ENCODE results near the gene NHLH2.

GRCh38 chr1:115842948-115843347, 2.0 kb upstream of the NHLH2 start:
- no peak for TF ChIP-seq EZH2 (IDR thresholded peaks at IDR 0.05)
- no peak for TF ChIP-seq SIN3A (IDR thresholded peaks at IDR 0.05; ENCODE audit: low read depth)
- no peak for TF ChIP-seq CTCF (IDR thresholded peaks at IDR 0.05 in 2 of 3, conservative IDR thresholded peaks at IDR 0.05 in 1 of 3; ENCODE audit: borderline replicate concordance in 1 of 3, insufficient read depth in 1 of 3, low read depth in 2 of 3, low read length in 2 of 3)
- TF ChIP-seq POLR2A (IDR thresholded peaks at IDR 0.05; ENCODE audit: borderline replicate concordance, extremely low read depth, insufficient read depth, insufficient read length), result no peak
- TF ChIP-seq CEBPB (IDR thresholded peaks at IDR 0.05; ENCODE audit: low read depth), result no peak
- no peak for TF ChIP-seq SRF (IDR thresholded peaks at IDR 0.05; ENCODE audit: low read depth)
- no peak for TF ChIP-seq YY1 (IDR thresholded peaks at IDR 0.05; ENCODE audit: extremely low read depth, insufficient replicate concordance, low read depth, low read length)
- TF ChIP-seq EZH2phosphoT487 (IDR thresholded peaks at IDR 0.05; ENCODE audit: borderline replicate concordance), result no peak
- no peak for TF ChIP-seq SP1 (IDR thresholded peaks at IDR 0.05; ENCODE audit: low read depth)
- TF ChIP-seq FOSL1 (IDR thresholded peaks at IDR 0.05; ENCODE audit: low read depth), result no peak
- TF ChIP-seq ZNF274 (IDR thresholded peaks at IDR 0.05; ENCODE audit: low read depth, low read length), result no peak

Data from HCT116 (cell line).